Measurements from ENCODE around the gene ALDH16A1.

GRCh38 chr19:49427855-49428546 is 25.0 kb upstream of the ALDH16A1 start:
- TF ChIP-seq CTCF (IDR thresholded peaks at IDR 0.05; ENCODE audit: poor library complexity): no peak
- TF ChIP-seq EZH2phosphoT487 (IDR thresholded peaks at IDR 0.05; ENCODE audit: low read depth, severe bottlenecking, unreplicated experiment): no peak
- peak; percentile 92 for TF ChIP-seq EZH2 (IDR thresholded peaks at IDR 0.05; ENCODE audit: borderline replicate concordance)
